Islet of Langerhans (tissue), 1 donor: ENCODE results near the gene SMAD2.
"Not testable (repeated sequence)": the region's sequence is repeated elsewhere in the genome, so short reads cannot be mapped to it uniquely, and the experiment has no call there.

Source experiments
- FAIRE-seq: peaks from one replicate; lab custom pipeline; 2011; peaks lifted over from hg19 to GRCh38; lab: Jason Lieb, UNC

SMAD2 gene

DNA sequence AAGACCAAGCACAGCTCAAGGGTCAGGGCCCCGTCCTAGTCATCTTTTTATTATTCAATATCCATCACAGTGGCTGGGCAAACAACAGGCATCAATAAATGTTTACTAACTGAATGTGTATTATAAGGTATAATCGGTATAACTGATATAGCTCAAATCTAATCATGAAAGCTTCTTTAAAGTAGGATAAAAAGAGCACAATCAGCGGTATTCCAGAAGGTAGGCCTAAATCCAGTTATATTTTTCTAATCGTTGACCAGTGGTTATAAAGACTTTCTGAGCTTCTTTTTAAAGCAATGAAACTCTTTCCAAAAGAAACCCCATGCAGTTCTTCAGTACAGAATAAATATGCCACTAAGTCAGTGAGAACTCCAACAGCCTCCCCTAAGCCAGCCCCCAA, 92.1 kb downstream of the SMAD2 start:
- no peak for FAIRE-seq

DNA sequence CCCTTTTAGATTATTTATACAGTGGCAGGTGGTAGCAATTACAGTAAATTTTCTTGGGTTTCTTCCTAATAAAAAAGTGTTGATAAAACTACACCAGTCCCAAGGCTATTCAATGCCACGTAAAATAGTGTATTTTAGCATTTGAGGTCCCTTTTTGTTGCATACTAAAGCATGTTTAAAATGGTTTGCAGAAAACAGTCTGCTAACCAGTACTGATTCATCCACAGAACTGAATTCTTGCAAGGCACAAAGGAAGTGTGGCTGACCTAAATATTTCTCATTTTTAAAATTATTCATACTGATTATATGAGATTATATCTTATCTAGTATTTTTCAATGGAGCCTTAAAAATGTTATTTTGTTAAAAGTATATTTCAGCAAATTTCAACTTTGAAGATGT, 98.1 kb downstream of the SMAD2 start:
- FAIRE-seq = no peak

DNA sequence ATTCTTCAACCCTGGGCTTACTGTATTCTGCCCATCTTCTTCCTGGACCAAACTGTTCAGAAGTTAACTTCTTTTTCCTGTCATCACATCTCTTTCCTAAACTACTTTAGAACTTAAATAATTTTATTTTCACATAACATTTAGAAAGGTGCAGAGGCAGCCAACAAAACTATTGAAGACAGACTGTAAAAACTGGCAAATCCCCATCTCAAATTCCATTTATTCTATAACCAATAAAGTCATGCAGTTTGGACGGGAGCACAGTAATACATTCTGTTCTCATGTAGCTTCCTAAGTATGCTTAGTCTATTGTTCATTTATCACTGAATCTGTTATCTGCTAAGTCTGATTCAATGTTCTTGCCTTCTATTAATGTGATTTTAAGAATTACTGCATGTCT, 99.1 kb downstream of the SMAD2 start:
- no peak for FAIRE-seq

- no peak for FAIRE-seq
Measured at GRCh38 chr18:47830772-47831171, 99.7 kb downstream of the SMAD2 start.

- peak; percentile 5 for FAIRE-seq
Measured at GRCh38 chr18:47829831-47830230, 100.6 kb downstream of the SMAD2 start.

- not testable (repeated sequence) for FAIRE-seq
Measured at GRCh38 chr18:47828031-47828430, 102.4 kb downstream of the SMAD2 start.

GRCh38 chr18:47826157-47827074, 104.0 kb downstream of the SMAD2 start:
- no peak for FAIRE-seq

GRCh38 chr18:47821314-47821713, 109.1 kb downstream of the SMAD2 start:
- no peak for FAIRE-seq

DNA sequence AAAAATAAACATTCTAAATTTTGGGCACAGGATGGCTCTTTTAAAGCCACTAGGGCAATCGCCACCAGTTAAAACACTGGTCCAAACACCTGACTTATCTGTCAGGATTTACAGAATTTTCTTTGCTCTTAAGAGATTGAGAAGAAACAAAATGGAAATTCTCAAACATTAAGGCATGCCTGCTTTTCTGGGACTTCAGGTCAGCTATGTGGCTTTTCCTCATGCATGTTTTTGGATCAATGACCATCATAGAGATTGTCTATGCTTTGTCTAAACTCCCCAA, 112.7 kb downstream of the SMAD2 start:
- FAIRE-seq = no peak

DNA sequence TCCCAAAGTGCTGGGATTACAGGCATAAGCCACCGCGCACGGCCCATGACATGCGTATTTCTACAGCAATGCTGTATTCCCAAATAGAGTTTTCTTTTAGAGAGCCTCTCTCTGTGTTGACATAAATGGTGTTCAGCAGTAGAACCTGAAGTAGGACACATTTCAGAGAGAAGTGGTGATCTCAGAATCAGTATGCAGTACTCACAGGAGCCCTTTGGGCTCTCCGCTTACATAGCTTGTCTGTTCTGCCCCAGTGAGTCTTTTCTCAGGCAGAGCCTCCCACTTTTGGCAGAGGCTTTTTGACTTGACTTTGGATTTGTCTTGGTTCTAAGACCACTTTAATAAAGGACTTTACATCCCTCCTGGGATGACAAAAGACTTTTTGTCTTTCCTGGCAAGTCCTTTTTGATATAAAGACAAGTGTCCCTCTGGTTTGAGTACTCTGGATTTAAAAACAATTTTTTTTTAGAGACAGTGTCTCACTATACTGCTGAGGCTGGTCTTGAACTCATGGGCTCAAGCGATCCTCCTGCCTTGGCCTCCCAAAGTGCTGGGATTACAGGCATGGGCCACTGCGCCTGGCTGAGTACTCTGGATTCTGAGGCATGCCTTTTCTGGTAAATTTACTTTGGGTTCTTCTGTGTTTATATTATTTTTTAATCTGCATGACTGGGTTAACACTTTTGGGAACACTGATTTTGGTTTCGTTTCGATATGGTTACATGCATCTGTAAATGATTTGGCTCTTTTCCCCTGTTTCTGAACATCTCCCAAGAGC, 113.3 kb downstream of the SMAD2 start:
- no peak for FAIRE-seq

- FAIRE-seq = no peak
Measured at GRCh38 chr18:47815486-47816270, 114.8 kb downstream of the SMAD2 start.

GRCh38 chr18:47809420-47809819, 121.0 kb downstream of the SMAD2 start:
- FAIRE-seq = no peak

- no peak for FAIRE-seq
Measured at GRCh38 chr18:47802802-47803201, 127.7 kb downstream of the SMAD2 start.

DNA sequence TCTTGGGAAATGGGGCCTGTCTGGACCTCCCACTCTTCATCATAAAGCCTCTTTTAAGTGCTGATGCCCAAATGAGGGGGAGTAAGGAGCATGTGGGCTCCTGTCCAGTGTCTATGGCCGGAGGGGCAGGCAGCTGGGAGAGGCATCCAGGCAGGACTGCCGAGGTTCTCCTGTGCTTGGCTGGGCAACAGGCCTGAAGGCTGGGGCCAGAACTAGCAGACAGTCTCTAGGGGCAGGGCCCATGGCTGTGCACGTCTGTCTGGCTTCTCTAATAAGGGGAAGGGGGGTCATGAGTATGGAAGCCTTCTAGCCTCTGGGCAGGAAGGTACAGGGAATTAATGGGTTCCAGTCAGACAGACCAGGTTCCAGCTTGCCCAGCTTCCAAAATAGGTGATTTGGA, 128.6 kb downstream of the SMAD2 start:
- no peak for FAIRE-seq

DNA sequence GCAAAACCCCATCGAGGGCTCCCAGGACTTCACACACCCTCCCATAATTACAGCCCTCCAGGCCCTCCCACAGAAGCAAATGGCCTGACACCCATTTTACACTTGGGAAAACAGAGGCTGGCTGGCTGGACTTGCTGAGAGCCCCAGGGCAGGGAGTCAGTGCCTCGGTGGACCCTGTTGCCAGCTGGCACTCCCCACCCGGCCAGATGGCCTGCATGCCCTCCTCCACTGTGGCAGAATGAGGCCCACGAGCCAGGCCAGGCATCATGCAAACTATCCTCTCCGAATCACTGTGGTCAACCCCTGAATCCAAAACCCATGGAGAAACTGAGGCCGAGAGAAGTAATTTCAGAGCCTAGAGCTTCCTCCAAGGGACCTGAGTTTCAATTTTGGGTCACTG, 129.7 kb downstream of the SMAD2 start:
- FAIRE-seq = no peak

- FAIRE-seq = no peak
Measured at GRCh38 chr18:47800248-47800647, 130.2 kb downstream of the SMAD2 start.

GRCh38 chr18:47799376-47799775, 131.1 kb downstream of the SMAD2 start:
- FAIRE-seq = no peak

- no peak for FAIRE-seq
Measured at GRCh38 chr18:47798366-47798765, 132.1 kb downstream of the SMAD2 start.

- no peak for FAIRE-seq
Measured at GRCh38 chr18:47797126-47797525, 133.3 kb downstream of the SMAD2 start.

- no peak for FAIRE-seq
Measured at GRCh38 chr18:47795434-47795814, 135.0 kb downstream of the SMAD2 start.

DNA sequence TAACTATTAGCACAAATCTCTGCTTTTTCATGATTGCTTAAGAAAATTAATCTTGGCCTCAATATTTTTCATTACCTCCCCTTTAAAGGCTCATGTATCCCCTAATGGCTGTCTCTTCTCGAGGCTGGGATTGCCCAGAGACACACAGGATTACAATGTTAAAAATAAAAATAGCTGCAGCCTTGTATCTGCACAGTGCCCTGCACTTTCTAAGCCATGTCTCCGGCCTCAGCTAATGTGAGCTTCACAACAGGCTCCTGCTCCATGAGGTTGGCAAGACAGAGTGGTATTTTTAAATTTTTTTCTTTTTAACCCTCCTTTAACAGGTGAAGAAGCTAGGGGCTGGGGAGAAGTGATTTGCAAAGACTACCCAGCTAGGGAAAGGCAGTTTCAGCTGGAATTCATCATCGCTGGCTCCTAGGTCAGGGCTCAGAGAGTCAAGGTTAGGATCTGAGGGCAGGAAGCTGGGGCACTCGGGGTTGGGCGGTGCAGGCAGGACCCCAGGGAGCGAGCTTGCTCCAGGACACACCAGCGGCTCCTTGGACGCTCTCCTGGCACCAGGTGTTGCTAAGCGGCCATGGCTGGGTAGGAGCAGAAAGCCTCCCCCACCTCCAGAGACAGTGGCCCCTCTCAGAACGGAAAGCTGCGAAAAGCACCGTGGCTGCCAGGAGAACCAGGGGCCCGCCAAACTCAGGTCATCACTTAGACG, 135.6 kb downstream of the SMAD2 start:
- no peak for FAIRE-seq

GRCh38 chr18:47793609-47794008, 136.8 kb downstream of the SMAD2 start:
- no peak for FAIRE-seq
